HCT116 (cell line): Measurements from ENCODE around the gene PRKCH. TPM values are rescaled to one million over a fixed set of nuclear protein-coding genes. Genes with fewer than 3 reads are reported as not detected.

ENCODE experiments used
- ATAC-seq: fragments of 200-7000 bp; cut with Tn5 transposase; 2 replicates; pipeline ENCODE4 v1.9.1; 2020; ENCODE audit warnings: mild to moderate bottlenecking, moderate library complexity
- BruUV-seq: library from RNA; stranded (reverse); fragments of 400-500 nt; replicated peaks from 2 replicates; lab custom pipeline; 2021; lab: Mats Ljungman, UMichigan
- CTCF ChIA-PET: fragments of 300-600 bp; sonication (Branson Sonifier 250); formaldehyde crosslinking; loops from one replicate; lab custom pipeline; 2021; ENCODE audit warnings: antibody characterized with exemption; lab: Charles Lee
- POLR2A ChIA-PET: fragments of 300-600, 350-600 bp; sonication (Branson Sonifier 250); formaldehyde crosslinking; loops from one replicate; lab custom pipeline; 2021; ENCODE audit warnings: antibody characterized with exemption; lab: Charles Lee
- RAD21 ChIA-PET, 2 experiments: fragments of 300-600 bp; sonication (Branson Sonifier 250); formaldehyde crosslinking; loops; one replicate each; lab custom pipeline; 2023; ENCODE audit warnings: low total read pairs in 2 of 2; ENCODE audit not compliant: uncharacterized antibody in 2 of 2, unreplicated experiment in 2 of 2, low non-redundant PET in 1 of 2; lab: Charles Lee
- DNase-seq: peaks from one replicate; pipeline ENCODE4 v3.0.0-alpha.2; 2010; ENCODE audit warnings: low read depth, low spot score
- H2AFZ ChIP-seq: fragments of 200-600 bp; shearing (Covaris generic), sonication (generic); 2 replicates; pipeline ENCODE4 v1.6.1; 2017; ENCODE audit warnings: low read depth, mixed run types, mixed read lengths, antibody characterized with exemption, low read length; ENCODE audit not compliant: poor library complexity, severe bottlenecking
- H3K27ac ChIP-seq: 2 replicates; pipeline ENCODE4 v1.5.1; 2012; ENCODE audit warnings: low read depth, low read length
- H3K27me3 ChIP-seq: fragments of 200-600 bp; sonication (generic); 2 replicates; pipeline ENCODE4 v1.6.1; 2016; ENCODE audit warnings: mixed run types, low read length, mixed read lengths; ENCODE audit not compliant: insufficient read depth
- H3K36me3 ChIP-seq, 2 experiments: fragments of 200-500 bp in 1 of 2; fragments of 200-600 bp in 1 of 2; sonication (Bioruptor generic) in 1 of 2; sonication (generic) in 1 of 2; 2 replicates each; pipeline versions ENCODE4 v1.5.1 to v1.6.1; 2014 to 2016; ENCODE audit warnings: low read length in 2 of 2, inconsistent platforms in 1 of 2, mixed read lengths in 1 of 2, mixed run types in 1 of 2; ENCODE audit not compliant: insufficient read depth in 2 of 2, control insufficient read depth in 1 of 2
- H3K4me1 ChIP-seq, 2 experiments: fragments of 200-600 bp in 1 of 2; sonication (generic) in 1 of 2; 2 replicates each; pipeline versions ENCODE4 v1.5.1 to v1.6.1; 2012 to 2017; ENCODE audit warnings: low read length in 2 of 2, inconsistent platforms in 1 of 2, mild to moderate bottlenecking in 1 of 2, mixed read lengths in 1 of 2, mixed run types in 1 of 2, moderate library complexity in 1 of 2; ENCODE audit not compliant: insufficient read depth in 2 of 2, control insufficient read depth in 1 of 2
- H3K4me2 ChIP-seq: fragments of 200-600 bp; sonication (generic); 2 replicates; pipeline ENCODE4 v1.6.1; 2017; ENCODE audit warnings: mixed run types, low read length, mixed read lengths
- H3K4me3 ChIP-seq, 2 experiments: fragments of 200-600 bp in 1 of 2; sonication (generic) in 1 of 2; replicated peaks in 1 of 2; 2 replicates each; pipeline ENCODE4 v1.5.1; 2011 to 2016; ENCODE audit warnings: low read length in 2 of 2, control low read depth in 1 of 2, low read depth in 1 of 2, mild to moderate bottlenecking in 1 of 2, mixed read lengths in 1 of 2, mixed run types in 1 of 2
- H3K79me2 ChIP-seq: fragments of 200-600 bp; sonication (generic); 2 replicates; pipeline ENCODE4 v1.6.1; 2017; ENCODE audit warnings: mild to moderate bottlenecking, mixed run types, low read length, moderate library complexity, mixed read lengths; ENCODE audit not compliant: insufficient read depth
- H3K9ac ChIP-seq: fragments of 200-600 bp; sonication (generic); 2 replicates; pipeline ENCODE4 v1.6.1; 2016; ENCODE audit warnings: low read length, mixed read lengths
- H3K9me2 ChIP-seq: fragments of 200-600 bp; sonication (generic), shearing (Covaris generic); 2 replicates; pipeline ENCODE4 v1.6.1; 2017; ENCODE audit warnings: mixed run types, mild to moderate bottlenecking, moderate library complexity; ENCODE audit not compliant: insufficient read depth
- H3K9me3 ChIP-seq, 2 experiments: fragments of 200-500 bp in 1 of 2; fragments of 200-600 bp in 1 of 2; sonication (Bioruptor generic) in 1 of 2; sonication (generic) in 1 of 2; 2 replicates each; pipeline ENCODE4 v1.6.1; 2014 to 2017; ENCODE audit warnings: low read length in 2 of 2, mixed read lengths in 2 of 2, inconsistent platforms in 1 of 2, low read depth in 1 of 2, mild to moderate bottlenecking in 1 of 2, mixed run types in 1 of 2, moderate library complexity in 1 of 2; ENCODE audit not compliant: control insufficient read depth in 1 of 2, insufficient read depth in 1 of 2
- H4K20me1 ChIP-seq: fragments of 200-600 bp; sonication (generic), shearing (Covaris generic); 2 replicates; pipeline ENCODE4 v1.6.1; 2017; ENCODE audit warnings: mixed run types, mild to moderate bottlenecking, moderate library complexity; ENCODE audit not compliant: insufficient read depth
- CEBPB ChIP-seq: IDR thresholded peaks from 2 replicates; pipeline ENCODE4 v1.6.1; 2012; ENCODE audit warnings: low read depth
- EGR1 ChIP-seq: IDR thresholded peaks from 2 replicates; pipeline ENCODE4 v1.6.1; 2012; ENCODE audit warnings: low read depth
- EZH2 ChIP-seq: fragments of 200-600 bp; sonication (generic); IDR thresholded peaks from 2 replicates; pipeline ENCODE4 v1.6.1; 2017; ENCODE audit warnings: antibody characterized with exemption, mixed run types
- JUND ChIP-seq: IDR thresholded peaks from 2 replicates; pipeline ENCODE4 v1.6.1; 2012
- SP1 ChIP-seq: IDR thresholded peaks from 2 replicates; pipeline ENCODE4 v1.6.1; 2012; ENCODE audit warnings: low read depth
- YY1 ChIP-seq: IDR thresholded peaks from 2 replicates; pipeline ENCODE4 v1.6.1; 2011; ENCODE audit warnings: low read length, low read depth, moderate library complexity, mild to moderate bottlenecking; ENCODE audit not compliant: insufficient replicate concordance; ENCODE audit errors: extremely low read depth
- ZFX ChIP-seq: fragments of 450-650 bp; IDR thresholded peaks from 2 replicates; pipeline ENCODE4 v1.6.1; 2017
- intact Hi-C: fragments of 100-400 bp; cut with micrococcal nuclease; formaldehyde crosslinking; loops from 2 replicates; pipeline ENCODE4 v1.10.0; 2022
- total RNA-seq: library from RNA; stranded (reverse); gene quantifications from one replicate; pipeline ENCODE4 v1.2.1, GENCODE V29; 2021; ENCODE audit not compliant: unreplicated experiment
- TF ChIP-seq, protein P1 (sequence below): IDR thresholded peaks from 2 replicates; pipeline ENCODE4 v1.6.1; 2012

The PRKCH gene
- total RNA-seq, 1 experiment from 2014 or later, result 16.6 TPM

GRCh38 chr14:61493239-61493638, 171.9 kb downstream of the PRKCH start:
- H3K9me2 ChIP-seq, result no peaks in the 10 kb centered on the region
- H3K9ac ChIP-seq, result no peak overlapping the region
- peak overlapping the region; percentile 44 for H3K4me2 ChIP-seq
- CTCF ChIA-PET, result no interaction called here
- H3K4me3 ChIP-seq, result 0 out of 4 replicates have a peak overlapping the region, but pooled peaks of 1 of the 2 experiments have one; percentile 5
- DNase-seq, result no peak
- 0 out of 2 replicates have a peak, but pooled peaks have one; percentile 21 for TF ChIP-seq JUND
- TF ChIP-seq ZFX, result no peak
- TF ChIP-seq CEBPB, result no peak
- no peak for TF ChIP-seq YY1
- 0 out of 2 replicates have a peak, but pooled peaks have one; percentile 25 for TF ChIP-seq SP1
- TF ChIP-seq EZH2, result no peak
- TF ChIP-seq, all 23 proteins: peak for 2
- Histone ChIP-seq H4K20me1 (no peaks in the 10 kb centered on the region), H3K27me3 (no peaks in the 10 kb centered on the region), H3K27ac (no peak overlapping the region), H3K4me1 (peaks cover 16 to 20% of the 10 kb centered on the region in 2 experiments), H3K36me3 (no peaks in the 10 kb centered on the region), H3K9me3 (no peaks in the 10 kb centered on the region), H3K79me2 (no peaks in the 10 kb centered on the region), H2AFZ (no peak overlapping the region)
- intact Hi-C loops, result no loop called here
- peak; percentile 89 for ATAC-seq
- POLR2A ChIA-PET, result interaction anchor here (0.5 to 1.3 kb wide), 2 partner anchors 202 to 270 kb away, joined by 4 read pairs; partner anchors contain the start of gene HIF1A
- RAD21 ChIA-PET, result no interaction called here
- BruUV-seq, result no TSS peak

GRCh38 chr14:61494018-61494417, 172.6 kb downstream of the PRKCH start:
- Histone ChIP-seq H4K20me1 (no peaks in the 10 kb centered on the region), H3K4me2 (peak overlapping the region; percentile 44; the same call in 1 of the 2 replicates), H3K9me2 (no peaks in the 10 kb centered on the region), H3K9me3 (no peaks in the 10 kb centered on the region), H3K79me2 (no peaks in the 10 kb centered on the region), H2AFZ (no peak overlapping the region), H3K9ac (no peak overlapping the region), H3K36me3 (no peaks in the 10 kb centered on the region), H3K4me1 (peaks cover 15 to 16% of the 10 kb centered on the region in 2 experiments), H3K4me3 (no peak overlapping the region), H3K27ac (no peak overlapping the region), H3K27me3 (no peaks in the 10 kb centered on the region)
- ChIA-PET RAD21 (no interaction called here), POLR2A (interaction anchor here (1.3 kb wide), 1 partner anchor 201 kb away, joined by 4 read pairs; the partner anchor contains the start of gene HIF1A), CTCF (no interaction called here)
- intact Hi-C loops, result no loop called here
- ATAC-seq (no peak), DNase-seq (no peak)
- BruUV-seq, result no TSS peak
- TF ChIP-seq EGR1, result no peak
- TF ChIP-seq, protein P1, sequence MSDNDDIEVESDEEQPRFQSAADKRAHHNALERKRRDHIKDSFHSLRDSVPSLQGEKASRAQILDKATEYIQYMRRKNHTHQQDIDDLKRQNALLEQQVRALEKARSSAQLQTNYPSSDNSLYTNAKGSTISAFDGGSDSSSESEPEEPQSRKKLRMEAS, result no peak
- TF ChIP-seq YY1, result no peak
